K562 (cell line): Measurements from ENCODE around the gene C4A. TPM values are rescaled to one million over a fixed set of nuclear protein-coding genes. Genes with fewer than 3 reads are reported as not detected.

Experiments used
- CBFB ChIP-seq: sonication (generic); formaldehyde crosslinking; IDR thresholded peaks from 2 replicates; pipeline ENCODE4 v1.4.0; 2020; ENCODE audit warnings: mild to moderate bottlenecking, missing genetic modification reagents
- CREB1 ChIP-seq, 2 experiments: sonication (generic) in 1 of 2; formaldehyde crosslinking in 1 of 2; IDR thresholded peaks; 2 replicates each; pipeline versions ENCODE4 v1.6.1 to v1.8.0; 2012 to 2022; ENCODE audit warnings: inconsistent platforms in 1 of 2, mild to moderate bottlenecking in 1 of 2, missing genetic modification reagents in 1 of 2, moderate library complexity in 1 of 2
- FOXK1 ChIP-seq: sonication (generic); formaldehyde crosslinking; IDR thresholded peaks from 2 replicates; pipeline ENCODE4 v1.8.0; 2022; ENCODE audit warnings: missing genetic modification reagents, mild to moderate bottlenecking, borderline replicate concordance
- LEF1 ChIP-seq: fragments of 450-650 bp; IDR thresholded peaks from 2 replicates; pipeline ENCODE4 v1.6.1; 2016; ENCODE audit warnings: mild to moderate bottlenecking
- NFRKB ChIP-seq: fragments of 450-650 bp; IDR thresholded peaks from 2 replicates; pipeline ENCODE4 v1.6.1; 2016; ENCODE audit warnings: low read depth
- PPARD ChIP-seq: fragments of 250-450 bp; sonication (Bioruptor Pico); IDR thresholded peaks from 2 replicates; pipeline ENCODE4 v1.8.0; 2022; ENCODE audit warnings: inconsistent platforms, mild to moderate bottlenecking, moderate library complexity
- RBBP5 ChIP-seq: fragments of 200-600 bp; sonication (generic); IDR thresholded peaks from 2 replicates; pipeline ENCODE4 v1.6.1; 2012; ENCODE audit warnings: borderline replicate concordance, mild to moderate bottlenecking, low read length, control low read depth, inconsistent platforms; ENCODE audit not compliant: insufficient read depth, poor library complexity, severe bottlenecking
- RREB1 ChIP-seq: fragments of 250-450 bp; sonication (Bioruptor Pico); IDR thresholded peaks from 2 replicates; pipeline ENCODE4 v1.4.0; 2020
- ZNF140 ChIP-seq: fragments of 250-450 bp; sonication (Bioruptor Pico); IDR thresholded peaks from 2 replicates; pipeline ENCODE4 v1.8.0; 2021; ENCODE audit warnings: moderate library complexity, mild to moderate bottlenecking, inconsistent platforms
- ZNF584 ChIP-seq: fragments of 200-800 bp; sonication (Bioruptor generic); IDR thresholded peaks from 2 replicates; pipeline ENCODE4 v1.6.1; 2016; ENCODE audit warnings: low read depth, mild to moderate bottlenecking, missing genetic modification characterization, missing compliant biosample characterization
- polyA plus RNA-seq, 8 experiments: library from polyadenylated mRNA; depleted of rRNA in 4 of 8; stranded (reverse) in 5 of 8; unstranded in 3 of 8; fragments of >200 nt; fragmentation: Nextera tagmentation in 2 of 8; fragmentation: Illumina TruSeq in 1 of 8; extraction: Ambion mirVana in 2 of 8; extraction: Trizol in 1 of 8; gene quantifications; 2 replicates each; pipeline versions ENCODE4 v1.2.1 to v1.2.3, GENCODE V29; 2011 to 2014; ENCODE audit warnings: inconsistent platforms in 1 of 8, missing spikeins in 1 of 8
- total RNA-seq, 7 experiments: library from RNA; depleted of rRNA in 6 of 7; stranded (reverse); fragments of >200 nt in 6 of 7; fragmentation: Illumina TruSeq in 2 of 7; extraction: Trizol in 2 of 7; gene quantifications; 2 replicates each; pipeline versions ENCODE4 v1.2.1 to v1.2.3, GENCODE V29; 2011 to 2021; ENCODE audit warnings: low replicate concordance in 1 of 7
- TF ChIP-seq, protein P1 (sequence below): sonication (generic); formaldehyde crosslinking; IDR thresholded peaks from 2 replicates; pipeline ENCODE4 v1.8.0; 2022; ENCODE audit warnings: mild to moderate bottlenecking, missing genetic modification reagents
- TF ChIP-seq, protein P2 (sequence below): fragments of 450-650 bp; IDR thresholded peaks from 2 replicates; pipeline ENCODE4 v1.7.1; 2018; ENCODE audit warnings: mild to moderate bottlenecking, low read depth; ENCODE audit not compliant: partially characterized antibody
- TF ChIP-seq, protein P3 (sequence below): fragments of 450-650 bp; formaldehyde crosslinking; IDR thresholded peaks from 2 replicates; pipeline ENCODE4 v1.4.0; 2020; ENCODE audit warnings: mild to moderate bottlenecking, moderate library complexity

Gene C4A
- total and polyA plus RNA-seq, 9 of the 15 experiments (the other 6 are each of a cell fraction or from before 2014, with no cell fraction given) = 0.27 to 7.6 (median 5.0) TPM

- TF ChIP-seq, protein P1, sequence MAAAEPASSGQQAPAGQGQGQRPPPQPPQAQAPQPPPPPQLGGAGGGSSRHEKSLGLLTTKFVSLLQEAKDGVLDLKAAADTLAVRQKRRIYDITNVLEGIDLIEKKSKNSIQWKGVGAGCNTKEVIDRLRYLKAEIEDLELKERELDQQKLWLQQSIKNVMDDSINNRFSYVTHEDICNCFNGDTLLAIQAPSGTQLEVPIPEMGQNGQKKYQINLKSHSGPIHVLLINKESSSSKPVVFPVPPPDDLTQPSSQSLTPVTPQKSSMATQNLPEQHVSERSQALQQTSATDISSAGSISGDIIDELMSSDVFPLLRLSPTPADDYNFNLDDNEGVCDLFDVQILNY (CRISPR knock-in tag) = peak; percentile 67; the same call in 1 of the 2 replicates
- TF ChIP-seq CREB1 (IDR thresholded peaks at IDR 0.05) (peak; percentile 99), CREB1 (CRISPR knock-in tag; IDR thresholded peaks at IDR 0.05) (peak; percentile 99), NFRKB (peak; percentile 69), RREB1 (CRISPR knock-in tag) (peak; percentile 99), ZNF140 (0 out of 2 replicates have a peak, but pooled peaks have one; percentile 63), RBBP5 (peak; percentile 69), FOXK1 (peak; percentile 21; the same call in 1 of the 2 replicates), CBFB (CRISPR knock-in tag) (no peak; the same call in 1 of the 2 replicates), PPARD (CRISPR knock-in tag) (peak; percentile 22; the same call in 1 of the 2 replicates), LEF1 (peak; percentile 69), ZNF584 (peak; percentile 91)
- TF ChIP-seq, protein P2, sequence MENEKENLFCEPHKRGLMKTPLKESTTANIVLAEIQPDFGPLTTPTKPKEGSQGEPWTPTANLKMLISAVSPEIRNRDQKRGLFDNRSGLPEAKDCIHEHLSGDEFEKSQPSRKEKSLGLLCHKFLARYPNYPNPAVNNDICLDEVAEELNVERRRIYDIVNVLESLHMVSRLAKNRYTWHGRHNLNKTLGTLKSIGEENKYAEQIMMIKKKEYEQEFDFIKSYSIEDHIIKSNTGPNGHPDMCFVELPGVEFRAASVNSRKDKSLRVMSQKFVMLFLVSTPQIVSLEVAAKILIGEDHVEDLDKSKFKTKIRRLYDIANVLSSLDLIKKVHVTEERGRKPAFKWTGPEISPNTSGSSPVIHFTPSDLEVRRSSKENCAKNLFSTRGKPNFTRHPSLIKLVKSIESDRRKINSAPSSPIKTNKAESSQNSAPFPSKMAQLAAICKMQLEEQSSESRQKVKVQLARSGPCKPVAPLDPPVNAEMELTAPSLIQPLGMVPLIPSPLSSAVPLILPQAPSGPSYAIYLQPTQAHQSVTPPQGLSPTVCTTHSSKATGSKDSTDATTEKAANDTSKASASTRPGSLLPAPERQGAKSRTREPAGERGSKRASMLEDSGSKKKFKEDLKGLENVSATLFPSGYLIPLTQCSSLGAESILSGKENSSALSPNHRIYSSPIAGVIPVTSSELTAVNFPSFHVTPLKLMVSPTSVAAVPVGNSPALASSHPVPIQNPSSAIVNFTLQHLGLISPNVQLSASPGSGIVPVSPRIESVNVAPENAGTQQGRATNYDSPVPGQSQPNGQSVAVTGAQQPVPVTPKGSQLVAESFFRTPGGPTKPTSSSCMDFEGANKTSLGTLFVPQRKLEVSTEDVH = peak; percentile 100
- TF ChIP-seq, protein P3, sequence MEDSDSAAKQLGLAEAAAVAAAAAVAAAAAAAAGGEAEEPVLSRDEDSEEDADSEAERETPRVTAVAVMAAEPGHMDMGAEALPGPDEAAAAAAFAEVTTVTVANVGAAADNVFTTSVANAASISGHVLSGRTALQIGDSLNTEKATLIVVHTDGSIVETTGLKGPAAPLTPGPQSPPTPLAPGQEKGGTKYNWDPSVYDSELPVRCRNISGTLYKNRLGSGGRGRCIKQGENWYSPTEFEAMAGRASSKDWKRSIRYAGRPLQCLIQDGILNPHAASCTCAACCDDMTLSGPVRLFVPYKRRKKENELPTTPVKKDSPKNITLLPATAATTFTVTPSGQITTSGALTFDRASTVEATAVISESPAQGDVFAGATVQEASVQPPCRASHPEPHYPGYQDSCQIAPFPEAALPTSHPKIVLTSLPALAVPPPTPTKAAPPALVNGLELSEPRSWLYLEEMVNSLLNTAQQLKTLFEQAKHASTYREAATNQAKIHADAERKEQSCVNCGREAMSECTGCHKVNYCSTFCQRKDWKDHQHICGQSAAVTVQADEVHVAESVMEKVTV = peak; percentile 50; the same call in 1 of the 2 replicates
Observed at GRCh38 chr6:31958741-31959739, 22.8 kb upstream of the C4A start, which contains the start of the genes NELFE and SKIC2 (continued).
